Measurements from ENCODE around the gene TBC1D1. TPM values are rescaled to one million over a fixed set of nuclear protein-coding genes. Genes with fewer than 3 reads are reported as not detected.

Gene TBC1D1
- total RNA-seq, 1 experiment from 2014 or later: 106 TPM

DNA sequence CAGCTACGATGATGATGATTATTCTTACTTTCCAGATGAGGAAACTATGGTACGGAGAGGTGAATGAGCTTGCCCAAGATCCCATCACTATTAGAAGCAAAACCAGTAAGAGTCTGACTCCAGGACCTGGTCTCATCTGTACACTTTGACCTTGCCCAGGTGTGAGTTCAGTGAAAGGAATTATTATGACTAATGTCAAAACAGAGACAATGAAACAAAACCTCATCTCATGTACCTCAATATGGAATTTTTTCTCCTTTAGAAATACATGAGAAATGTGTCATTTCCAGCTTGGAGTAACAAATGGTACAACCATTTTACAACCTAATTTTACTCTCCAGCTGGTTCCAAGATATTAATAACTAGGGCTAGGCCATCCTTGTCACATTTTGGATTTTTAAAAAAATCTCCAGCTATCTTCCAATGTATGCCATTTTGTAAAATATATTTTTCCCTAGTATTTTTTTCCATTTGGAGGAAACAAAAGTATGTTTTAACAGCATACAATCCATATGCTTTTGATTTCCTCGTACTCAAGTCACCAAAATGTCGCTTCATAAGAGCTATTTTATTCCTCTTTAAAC is 283.1 kb downstream of the TBC1D1 start:
- no TSS peak for BruUV-seq (replicated peaks)
- H3K27ac ChIP-seq: peak overlapping the region; percentile 51
- no peak for TF ChIP-seq EZH2 (IDR thresholded peaks at IDR 0.05; ENCODE audit: low read depth)
- no peak for TF ChIP-seq CTCF (conservative IDR thresholded peaks at IDR 0.05)

DNA sequence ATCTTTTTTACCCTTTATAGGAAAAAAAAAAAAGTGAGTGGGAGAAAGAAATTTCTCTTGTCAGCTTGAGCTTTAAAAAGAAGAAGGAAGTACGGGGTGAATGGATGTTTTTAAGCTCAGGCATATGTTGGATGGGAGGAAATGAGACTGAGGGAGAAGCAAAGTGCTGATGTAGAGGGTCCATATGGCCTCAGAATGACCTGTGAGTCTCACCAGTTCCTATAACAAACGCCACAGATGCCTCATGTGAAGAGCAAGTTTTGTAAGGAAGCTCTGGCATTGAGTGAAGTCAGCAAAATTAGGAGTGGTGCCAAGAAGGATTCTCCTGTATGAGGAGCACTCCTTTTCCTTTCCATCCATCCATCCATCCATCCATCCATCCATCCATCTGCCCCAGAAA is 283.9 kb downstream of the TBC1D1 start:
- ChIA-PET CTCF (no interaction called here), POLR2A (ENCODE audit: unreplicated experiment) (interaction anchor here (0.6 to 0.7 kb wide), 2 partner anchors 526 to 714 kb away, joined by 4 to 9 read pairs; no protein-coding TSS in a partner anchor)
- peak overlapping the region; percentile 51; the same call in 1 of the 2 replicates for H3K27ac ChIP-seq
- no peaks in the 10 kb centered on the region for H3K9me3 ChIP-seq (ENCODE audit: insufficient read depth, low read depth)
- no peaks in the 10 kb centered on the region for H3K27me3 ChIP-seq (ENCODE audit: insufficient read depth, low read depth)
- no peaks in the 10 kb centered on the region for H4K20me1 ChIP-seq (ENCODE audit: insufficient read depth)
- no peak for TF ChIP-seq EZH2 (IDR thresholded peaks at IDR 0.05; ENCODE audit: low read depth)
- no peak for TF ChIP-seq CTCF (conservative IDR thresholded peaks at IDR 0.05)
- H3K4me1 ChIP-seq (replicated peaks; ENCODE audit: insufficient read depth): peaks cover 21% of the 10 kb centered on the region
- H3K9me2 ChIP-seq (ENCODE audit: insufficient read depth): no peaks in the 10 kb centered on the region
- H3K36me3 ChIP-seq (ENCODE audit: low read depth): no peaks in the 10 kb centered on the region
- H3K4me3 ChIP-seq: no peak overlapping the region
- no peak overlapping the region for H2AFZ ChIP-seq
- no TSS peak for BruUV-seq (replicated peaks)
- no peak overlapping the region for H3K4me2 ChIP-seq
- intact Hi-C loops (cut with micrococcal nuclease; ENCODE audit: unreplicated experiment): loop anchor here (1.0 to 10.0 kb wide), 2 partner anchors 370 to 550 kb away; no protein-coding TSS in a partner anchor
- no peaks in the 10 kb centered on the region for H3K79me2 ChIP-seq (ENCODE audit: low read depth)
- no peak for DNase-seq
- H3F3A ChIP-seq (ENCODE audit: insufficient read depth, low read depth): peaks cover 4% of the 10 kb centered on the region; the same call in 1 of the 2 replicates

More for the DNA sequence above, 283.1 kb downstream of the TBC1D1 start:
- Histone ChIP-seq H3K36me3 (ENCODE audit: low read depth) (no peaks in the 10 kb centered on the region), H3K4me2 (peak overlapping the region; percentile 29; the same call in 1 of the 2 replicates), H3F3A (ENCODE audit: insufficient read depth, low read depth) (peaks cover 3% of the 10 kb centered on the region; the same call in 1 of the 2 replicates), H3K4me1 (replicated peaks; ENCODE audit: insufficient read depth) (peaks cover 19% of the 10 kb centered on the region), H3K4me3 (no peak overlapping the region), H4K20me1 (ENCODE audit: insufficient read depth) (no peaks in the 10 kb centered on the region), H3K79me2 (ENCODE audit: low read depth) (no peaks in the 10 kb centered on the region), H2AFZ (no peak overlapping the region; the same call in 1 of the 2 replicates), H3K9me2 (ENCODE audit: insufficient read depth) (no peaks in the 10 kb centered on the region), H3K9me3 (ENCODE audit: insufficient read depth, low read depth) (no peaks in the 10 kb centered on the region), H3K27me3 (ENCODE audit: insufficient read depth, low read depth) (no peaks in the 10 kb centered on the region)
- ChIA-PET POLR2A (ENCODE audit: unreplicated experiment) (interaction anchor here (0.6 kb wide), 1 partner anchor 527 kb away, joined by 4 read pairs; no protein-coding TSS in a partner anchor), CTCF (interaction anchor here (0.6 kb wide), 2 partner anchors 142 to 501 kb away, joined by 5 to 13 read pairs; no protein-coding TSS in a partner anchor)
- intact Hi-C loops (cut with micrococcal nuclease; ENCODE audit: unreplicated experiment): loop anchor here (1.0 to 10.0 kb wide), 2 partner anchors 369 to 550 kb away; no protein-coding TSS in a partner anchor
- DNase-seq: peak in 1 of 2 experiments; percentile 74

GRCh38 chr4:38176165-38176564 is 285.3 kb downstream of the TBC1D1 start:
- Histone ChIP-seq H3K4me2 (no peak overlapping the region), H3F3A (ENCODE audit: insufficient read depth, low read depth) (peaks cover 18% of the 10 kb centered on the region), H3K9me2 (ENCODE audit: insufficient read depth) (no peaks in the 10 kb centered on the region), H3K79me2 (ENCODE audit: low read depth) (no peaks in the 10 kb centered on the region), H3K27ac (no peak overlapping the region), H3K27me3 (ENCODE audit: insufficient read depth, low read depth) (no peaks in the 10 kb centered on the region), H3K36me3 (ENCODE audit: low read depth) (no peaks in the 10 kb centered on the region), H2AFZ (no peak overlapping the region), H3K9me3 (ENCODE audit: insufficient read depth, low read depth) (no peaks in the 10 kb centered on the region), H3K4me3 (no peak overlapping the region), H4K20me1 (ENCODE audit: insufficient read depth) (no peaks in the 10 kb centered on the region), H3K4me1 (replicated peaks; ENCODE audit: insufficient read depth) (peaks cover 35% of the 10 kb centered on the region)
- CTCF ChIA-PET: interaction anchor here (1.0 kb wide), 1 partner anchor 65 kb away, joined by 5 read pairs; no protein-coding TSS in a partner anchor
- intact Hi-C loops (cut with micrococcal nuclease; ENCODE audit: unreplicated experiment): loop anchor here (10.0 kb wide), 1 partner anchor 371 kb away; no protein-coding TSS in a partner anchor
- no peak for DNase-seq
- POLR2A ChIA-PET (ENCODE audit: unreplicated experiment): no interaction called here
- TF ChIP-seq CTCF (conservative IDR thresholded peaks at IDR 0.05) (no peak), EZH2 (IDR thresholded peaks at IDR 0.05; ENCODE audit: low read depth) (no peak)
- BruUV-seq (replicated peaks): no TSS peak

Measured in PC-9 (cell line).